NCI-H1436 treated with DMSO at 0.1 percent for 48 hours (cell line): ENCODE measurements around the gene RPS6KA1.
"Not testable (repeated sequence)": the region's sequence is repeated elsewhere in the genome, so short reads cannot be mapped to it uniquely, and the experiment has no call there.

Experiments
- DNase-seq: peaks from one replicate; lab custom pipeline; 2025; lab: John Stamatoyannopoulos, UW

Gene RPS6KA1

DNA sequence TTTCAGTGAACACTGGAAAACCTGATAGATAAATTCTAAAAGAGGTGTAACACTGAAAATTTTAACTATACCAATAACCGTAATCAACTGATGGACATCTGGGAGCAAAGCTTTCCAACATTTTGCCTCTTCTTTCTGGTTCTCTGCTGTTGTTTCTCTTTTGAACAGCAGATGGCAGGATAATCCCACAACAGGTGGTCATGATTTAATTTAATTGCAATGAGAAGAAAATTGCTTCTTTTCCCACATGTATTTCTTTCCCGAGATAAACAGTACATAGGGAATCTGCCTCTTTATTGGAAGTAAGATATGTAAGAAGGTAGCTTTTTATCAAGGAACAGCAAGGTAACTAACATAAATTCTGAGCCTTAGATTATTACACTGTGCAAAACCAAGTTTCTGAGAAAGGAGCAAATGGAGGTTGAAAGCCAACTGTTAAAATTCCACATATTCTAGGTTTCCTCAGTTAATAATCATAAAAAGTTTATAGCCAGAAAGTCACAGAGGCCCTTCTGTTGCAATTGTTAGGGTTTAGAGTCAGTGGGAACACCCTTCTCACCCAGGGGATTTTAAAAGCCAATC lies 72.9 kb downstream of the RPS6KA1 start:
- peak; percentile 26 for DNase-seq

DNA sequence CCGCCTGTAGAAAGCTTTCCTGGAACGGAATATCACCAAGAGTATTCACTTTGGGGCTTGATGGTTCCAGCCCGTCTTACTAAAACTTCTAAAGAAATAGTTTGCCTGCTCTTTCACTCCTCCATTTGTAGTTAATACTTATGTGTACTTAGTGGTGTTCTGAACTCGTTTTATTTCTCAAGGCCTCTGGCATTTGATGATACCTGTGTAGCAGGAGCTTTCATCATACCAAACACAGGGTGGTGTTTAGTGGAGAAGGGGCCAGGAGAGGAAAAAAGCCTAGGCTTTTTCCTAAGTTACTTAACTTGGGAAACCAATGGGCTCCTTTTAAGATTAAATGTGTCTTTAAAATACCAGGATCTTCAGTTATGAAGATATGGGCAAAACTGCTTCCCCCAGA lies 74.3 kb downstream of the RPS6KA1 start:
- no peak for DNase-seq

DNA sequence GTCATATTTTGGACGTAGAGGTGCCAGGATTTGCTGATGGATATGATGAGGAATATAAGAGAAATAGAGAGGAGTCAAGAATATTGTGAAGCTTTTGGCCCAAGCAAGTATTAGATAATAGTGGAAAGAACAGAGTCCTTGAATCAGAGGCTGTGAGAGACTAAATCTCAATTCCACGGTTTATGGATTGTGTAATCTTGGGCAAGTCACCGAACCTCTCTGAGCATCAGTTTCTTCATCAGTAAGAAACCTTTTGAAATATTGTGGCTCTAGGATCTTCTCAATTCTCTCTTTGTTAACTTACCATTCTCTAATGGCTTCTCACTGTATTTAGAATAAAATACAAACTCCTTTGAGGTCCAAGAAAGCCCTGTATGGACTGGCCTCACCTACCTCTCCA lies 77.6 kb downstream of the RPS6KA1 start:
- no peak for DNase-seq

DNA sequence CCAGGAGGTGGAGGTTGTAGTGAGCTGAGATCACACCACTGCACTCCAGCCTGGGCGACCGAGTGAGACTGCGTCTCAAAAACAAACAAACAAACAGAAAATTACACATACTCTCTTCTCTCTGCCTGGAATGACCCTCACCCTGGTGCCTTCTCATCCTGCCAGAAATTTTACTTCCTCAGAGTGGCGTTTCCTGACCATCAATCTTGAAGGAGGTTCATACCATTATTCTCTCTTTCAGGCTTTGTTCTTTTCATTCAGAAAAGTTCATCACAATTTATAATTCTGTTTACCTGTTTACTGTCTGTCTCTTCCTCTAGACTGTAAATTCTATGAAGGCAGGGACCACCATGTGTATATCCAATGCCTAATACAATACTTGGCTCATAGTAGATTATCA lies 79.3 kb downstream of the RPS6KA1 start:
- DNase-seq: no peak

DNA sequence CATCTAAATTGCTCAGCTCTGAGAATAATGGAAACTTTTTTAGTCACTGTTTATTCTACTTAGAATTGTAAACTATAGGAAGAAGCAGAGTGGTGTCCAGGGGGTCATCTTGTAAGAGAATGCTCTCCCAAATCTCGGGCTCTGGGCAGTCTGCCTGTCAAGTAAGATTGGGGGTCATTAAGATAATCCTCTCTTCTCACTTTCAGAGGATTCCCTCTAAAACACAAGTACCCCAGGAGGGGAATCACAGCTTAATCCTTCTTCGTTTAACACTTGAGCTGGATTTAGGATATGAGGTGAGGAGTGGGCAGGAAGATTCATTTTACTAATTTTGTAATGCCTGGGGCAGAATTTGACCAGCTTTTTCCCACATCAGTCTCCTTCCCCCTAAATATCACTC lies 81.2 kb downstream of the RPS6KA1 start:
- DNase-seq: no peak

DNA sequence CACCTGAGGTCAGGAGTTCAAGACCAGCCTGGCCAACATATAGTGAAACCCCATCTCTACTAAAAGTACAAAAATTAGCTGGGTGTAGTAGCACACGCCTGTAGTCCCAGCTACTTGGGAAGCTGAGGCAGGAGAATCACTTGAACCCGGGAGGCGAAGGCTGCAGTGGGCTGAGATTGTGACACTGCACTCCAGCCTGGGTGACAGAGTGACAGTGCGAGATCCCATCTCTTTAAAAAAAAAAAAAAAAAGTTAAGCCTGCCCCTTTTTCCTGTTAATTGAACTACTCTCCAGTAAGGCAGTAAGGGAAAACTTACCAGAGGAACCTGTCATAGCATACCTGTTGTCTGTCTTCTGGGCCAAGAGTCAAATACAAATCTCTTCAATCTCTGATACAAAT lies 83.1 kb downstream of the RPS6KA1 start:
- not testable (repeated sequence) for DNase-seq

DNA sequence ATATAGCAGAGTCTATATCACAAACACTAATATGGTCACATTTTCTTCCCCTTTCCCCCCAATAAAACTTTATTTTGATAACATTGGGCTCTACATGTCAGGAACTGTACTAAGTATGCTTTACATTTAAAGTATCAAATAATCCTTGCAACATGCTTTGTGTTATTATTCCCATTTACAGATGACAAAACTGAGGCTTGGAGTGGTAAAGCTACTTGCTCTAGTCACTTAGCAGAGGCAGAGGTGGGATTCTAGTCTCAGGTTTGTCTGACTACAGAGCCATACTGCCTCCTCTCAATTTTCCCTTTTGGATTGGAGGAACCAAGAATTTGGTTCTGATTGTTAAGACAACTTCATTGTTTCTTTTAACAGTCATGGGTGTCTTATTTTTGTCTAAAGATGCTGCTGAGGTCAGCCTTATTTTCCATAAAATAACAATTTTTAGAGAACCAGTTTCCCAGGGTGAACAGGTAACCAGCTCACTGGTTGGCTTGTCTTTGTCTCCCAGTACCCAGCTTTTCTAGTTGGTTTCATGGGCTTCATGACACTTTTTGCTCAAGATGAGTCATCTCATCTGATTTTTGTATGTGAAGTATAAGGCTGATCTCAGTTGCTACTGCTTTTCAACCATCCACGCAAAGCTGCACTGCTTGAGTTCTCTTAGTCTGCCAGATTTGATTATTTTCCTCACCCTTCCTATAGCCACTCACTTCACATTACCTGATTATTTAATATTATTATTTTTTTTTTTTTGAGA lies 85.3 kb downstream of the RPS6KA1 start:
- no peak for DNase-seq

DNA sequence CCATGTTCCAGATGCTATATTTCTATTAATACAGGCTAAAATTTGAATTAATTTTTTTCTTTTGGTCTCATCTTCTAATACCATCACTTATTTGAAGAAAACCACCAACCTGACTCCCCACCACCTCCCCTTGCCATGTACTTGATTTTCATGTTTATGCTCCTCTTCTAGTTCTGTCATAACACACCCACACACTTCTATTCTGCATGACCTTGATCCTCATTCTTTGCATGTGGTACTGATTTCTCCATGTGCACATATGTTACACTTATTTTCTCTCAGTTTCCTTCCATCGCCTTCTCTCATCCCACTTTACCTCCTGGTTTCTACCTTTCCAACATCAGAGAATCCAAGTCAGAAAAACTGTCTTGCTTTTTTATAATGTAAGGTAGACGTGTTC lies 87.3 kb downstream of the RPS6KA1 start:
- DNase-seq: no peak

DNA sequence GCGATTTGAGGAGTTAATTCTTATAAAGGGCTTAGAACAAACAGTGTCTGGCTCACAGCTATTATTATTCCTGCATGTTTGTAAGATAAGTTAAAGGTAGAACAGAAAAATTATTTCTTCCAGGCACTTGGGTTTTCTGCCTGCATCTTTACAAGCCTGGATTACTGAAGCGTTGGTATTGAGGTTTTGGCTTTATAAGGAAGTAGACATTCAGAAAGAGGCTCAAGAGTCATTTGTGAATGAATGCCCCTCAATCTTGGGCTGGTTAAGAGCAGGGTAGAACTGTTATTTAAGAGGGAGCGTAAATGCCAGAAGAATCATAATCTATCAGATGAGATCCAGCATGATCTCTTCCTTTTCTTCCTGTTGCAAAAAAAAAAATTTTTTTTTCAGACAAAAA lies 89.0 kb downstream of the RPS6KA1 start:
- DNase-seq: no peak
